NCI-H1048 (cell line): ENCODE measurements around the gene ADAM15.

Source experiments
- DNase-seq: peaks from one replicate; lab custom pipeline; 2025; lab: John Stamatoyannopoulos, UW

The ADAM15 gene

DNA sequence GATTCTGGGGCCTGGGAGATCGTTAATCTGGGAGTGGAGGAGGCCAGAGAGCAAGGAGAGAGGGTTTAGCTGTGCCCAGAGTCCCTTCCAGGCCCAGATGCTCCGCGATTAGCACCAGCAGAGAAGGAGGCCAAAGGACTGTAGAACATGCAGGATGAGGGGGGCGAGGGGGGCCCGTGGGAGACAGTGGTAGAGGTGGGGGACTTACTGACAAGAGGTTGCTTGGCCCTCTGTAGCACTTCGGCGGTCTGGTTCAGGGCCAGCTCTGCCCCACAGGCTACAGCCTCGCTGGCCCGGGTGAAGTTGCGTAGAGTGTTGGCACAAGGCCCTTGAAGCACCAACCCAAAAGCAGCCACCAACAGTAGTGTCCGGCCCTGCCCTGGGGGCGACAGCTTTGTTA, 18.2 kb upstream of the ADAM15 start:
- no peak for DNase-seq

DNA sequence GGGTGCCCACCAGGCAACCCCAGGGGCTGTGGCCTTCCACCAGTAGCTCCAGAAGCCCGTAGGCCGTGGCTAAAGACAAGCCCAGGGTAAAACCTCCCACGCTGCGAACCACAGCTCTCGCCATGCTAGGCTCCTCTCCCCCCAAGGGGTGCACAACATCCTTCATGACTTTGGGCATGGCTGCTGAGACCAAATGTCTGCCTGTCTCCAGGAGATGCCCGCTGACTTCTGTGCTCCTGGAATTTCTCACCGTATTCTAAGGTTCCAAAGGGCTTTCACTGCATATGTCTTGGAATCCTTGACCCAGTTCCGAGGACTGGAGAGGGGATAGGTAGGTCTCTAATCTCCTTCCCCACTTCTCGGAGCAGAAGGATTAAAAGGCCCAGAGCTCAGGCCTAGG, 17.6 kb upstream of the ADAM15 start, which contains the start of the genes DCST1 and DCST2:
Gene DCST1 (plus strand): TSS at position 301 of the 400 bp plus-strand sequence. CDS start 213 bp downstream, outside the sequence.
Gene DCST2 (minus strand): TSS at position 258 of the 400 bp plus-strand sequence. CDS start 80 bp downstream, at position 178.
- DNase-seq, result no peak

DNA sequence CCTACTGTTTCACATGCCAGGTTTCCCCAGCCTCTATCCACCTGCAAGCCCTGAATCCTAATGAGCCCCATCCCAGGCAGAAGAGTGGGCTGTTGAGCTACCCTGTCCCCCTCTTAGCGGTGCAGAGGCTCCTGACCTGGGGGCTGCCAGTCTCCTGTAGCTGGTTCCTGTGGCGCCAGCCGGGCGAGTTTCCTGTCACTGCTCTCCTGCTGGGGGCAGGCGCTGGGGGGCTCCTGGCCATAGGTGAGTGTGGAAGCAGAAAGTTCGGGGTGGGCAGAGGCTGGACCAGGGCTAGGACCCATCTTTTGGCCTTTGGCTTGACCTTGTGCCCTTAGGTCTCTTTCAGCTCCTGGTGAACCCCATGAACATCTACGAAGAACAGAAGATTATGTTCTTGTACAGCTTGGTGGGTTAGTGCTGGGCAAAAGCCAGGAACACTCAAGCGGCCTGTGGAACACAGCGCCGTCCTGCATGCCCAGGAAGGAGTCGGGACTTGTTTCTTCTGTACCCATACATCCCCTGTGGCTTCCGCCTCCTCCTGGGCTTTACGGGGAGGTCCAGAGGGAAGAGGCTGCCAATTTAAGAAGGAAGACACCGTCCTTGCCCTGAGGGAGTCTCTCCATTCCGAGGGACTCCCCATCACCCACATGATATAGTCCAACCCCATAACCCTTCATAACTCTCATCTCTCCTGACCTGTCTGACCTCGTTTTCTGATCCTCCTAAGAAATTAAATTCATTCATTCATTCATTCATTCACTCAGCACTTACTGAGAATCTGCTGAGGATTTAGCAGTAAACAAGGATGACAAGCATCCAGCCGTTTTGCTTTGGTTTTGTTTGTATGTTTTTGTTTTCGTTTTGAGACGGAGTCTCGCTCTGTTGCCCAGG, 16.6 kb upstream of the ADAM15 start:
- no peak for DNase-seq

DNA sequence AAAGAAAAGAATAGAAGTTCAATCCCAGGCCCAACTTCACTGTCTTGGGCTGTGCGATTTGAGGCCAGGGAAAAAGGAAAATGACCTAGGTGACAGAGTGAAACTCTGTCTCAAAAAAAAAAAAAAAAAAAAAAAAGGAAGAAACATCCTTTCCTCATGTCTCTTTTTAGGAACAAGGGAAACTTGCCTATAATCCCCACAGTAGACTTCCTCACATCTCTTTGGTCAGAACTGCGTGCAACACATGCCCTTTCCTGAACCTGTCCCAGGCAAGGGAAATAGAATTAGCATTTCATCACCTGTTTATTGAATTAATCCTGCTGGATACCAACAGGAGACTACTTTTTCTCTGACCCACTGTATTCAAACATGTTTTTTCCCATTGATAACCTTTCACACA, 15.2 kb upstream of the ADAM15 start:
- DNase-seq, result no peak

DNA sequence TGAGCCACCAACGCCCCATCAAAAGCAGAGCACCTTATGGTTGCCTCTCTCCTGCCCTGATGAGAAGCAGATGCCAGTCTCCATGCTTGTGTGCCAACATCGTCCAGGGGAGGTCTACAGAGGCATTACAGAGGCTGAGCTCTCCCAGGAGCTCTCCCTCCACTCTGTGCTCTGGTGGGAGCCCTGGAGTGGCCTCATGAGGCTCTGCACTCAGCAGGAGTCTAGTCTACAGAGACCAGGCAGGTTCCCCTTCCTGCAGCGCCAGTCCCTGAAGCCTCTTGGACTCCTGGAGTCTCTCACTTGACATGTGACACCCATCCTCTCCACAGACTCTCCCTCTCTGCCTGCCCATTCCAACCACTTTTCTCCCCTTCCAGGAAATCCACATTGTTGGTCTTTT, 14.1 kb upstream of the ADAM15 start:
- no peak for DNase-seq

DNA sequence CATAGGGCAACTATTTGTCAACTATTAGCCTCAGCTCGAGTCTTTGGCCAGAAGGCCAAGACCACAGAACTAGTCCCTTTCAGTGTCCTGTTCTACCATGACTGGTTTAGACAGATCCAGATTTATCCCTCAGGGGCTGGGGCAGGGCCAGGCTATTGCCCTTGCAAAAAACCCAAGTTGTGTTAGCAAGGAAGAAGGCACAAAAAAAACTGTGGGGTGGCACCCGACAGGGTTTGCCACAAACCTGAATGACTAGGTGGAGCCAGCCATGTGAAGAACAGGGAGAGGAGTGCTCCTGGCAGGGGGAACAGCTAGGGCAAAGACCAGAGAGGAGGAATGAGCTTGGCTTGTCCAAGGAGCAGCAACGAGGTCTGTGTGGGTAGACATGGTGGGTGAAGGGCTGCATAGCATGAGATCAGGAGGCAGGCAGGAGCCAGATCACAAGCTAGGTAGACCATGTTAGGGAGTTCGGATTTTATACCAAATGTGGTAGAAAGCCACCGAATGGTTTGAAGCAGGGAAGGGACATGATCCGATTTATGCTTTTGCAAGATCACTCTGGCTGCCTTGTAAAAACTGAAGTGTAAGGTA, 13.2 kb upstream of the ADAM15 start:
- no peak for DNase-seq

DNA sequence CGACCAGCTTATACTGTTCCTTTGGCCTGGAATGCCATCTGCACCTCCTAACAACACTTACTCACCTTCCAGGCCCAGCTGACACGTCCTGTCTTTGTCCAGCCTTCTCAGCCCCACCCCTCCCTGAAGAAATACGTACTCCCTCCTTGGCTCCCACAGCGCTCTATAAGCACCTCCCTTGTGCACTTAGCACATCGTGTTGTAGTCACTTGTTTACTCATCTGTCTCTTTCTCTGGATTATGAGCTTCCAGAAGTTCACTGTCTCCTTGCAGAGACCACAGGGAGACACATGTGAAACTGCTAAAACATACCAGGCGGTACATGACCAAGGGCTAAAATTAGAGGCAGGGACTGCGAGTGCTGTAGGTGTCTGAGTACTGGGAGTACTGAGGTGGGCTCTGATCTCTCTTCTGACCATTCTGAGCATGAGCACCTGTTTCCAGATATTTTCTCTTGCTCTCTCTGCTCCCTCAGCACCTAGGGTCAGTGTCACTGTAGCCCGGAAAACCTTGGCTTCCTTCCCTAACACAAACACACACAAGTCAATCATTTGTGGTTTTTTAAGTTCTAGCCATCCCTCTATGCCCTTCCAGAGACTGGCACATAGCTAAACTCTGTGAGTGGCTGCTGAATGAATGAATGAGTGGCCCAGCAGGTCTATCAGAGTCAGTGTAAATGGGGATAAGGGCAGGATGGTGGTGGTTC, 12.4 kb upstream of the ADAM15 start:
- no peak for DNase-seq

DNA sequence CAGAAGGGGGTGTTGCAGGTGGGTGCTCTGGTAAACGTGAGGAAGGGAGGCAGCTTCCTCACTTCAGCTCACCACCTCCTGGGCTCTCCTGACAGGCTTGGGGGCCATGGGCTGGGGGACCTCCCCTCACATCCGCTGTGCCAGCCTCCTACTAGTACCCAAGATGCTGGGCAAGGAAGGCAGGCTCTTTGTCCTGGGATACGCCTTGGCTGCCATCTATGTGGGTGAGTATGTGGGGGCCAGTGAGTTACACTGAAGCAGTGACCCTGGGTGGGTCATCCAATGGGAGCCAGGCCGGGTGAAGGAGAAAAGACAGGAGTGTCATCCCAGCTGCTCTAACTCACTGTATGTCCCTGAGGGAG, 11.8 kb upstream of the ADAM15 start:
- no peak for DNase-seq

DNA sequence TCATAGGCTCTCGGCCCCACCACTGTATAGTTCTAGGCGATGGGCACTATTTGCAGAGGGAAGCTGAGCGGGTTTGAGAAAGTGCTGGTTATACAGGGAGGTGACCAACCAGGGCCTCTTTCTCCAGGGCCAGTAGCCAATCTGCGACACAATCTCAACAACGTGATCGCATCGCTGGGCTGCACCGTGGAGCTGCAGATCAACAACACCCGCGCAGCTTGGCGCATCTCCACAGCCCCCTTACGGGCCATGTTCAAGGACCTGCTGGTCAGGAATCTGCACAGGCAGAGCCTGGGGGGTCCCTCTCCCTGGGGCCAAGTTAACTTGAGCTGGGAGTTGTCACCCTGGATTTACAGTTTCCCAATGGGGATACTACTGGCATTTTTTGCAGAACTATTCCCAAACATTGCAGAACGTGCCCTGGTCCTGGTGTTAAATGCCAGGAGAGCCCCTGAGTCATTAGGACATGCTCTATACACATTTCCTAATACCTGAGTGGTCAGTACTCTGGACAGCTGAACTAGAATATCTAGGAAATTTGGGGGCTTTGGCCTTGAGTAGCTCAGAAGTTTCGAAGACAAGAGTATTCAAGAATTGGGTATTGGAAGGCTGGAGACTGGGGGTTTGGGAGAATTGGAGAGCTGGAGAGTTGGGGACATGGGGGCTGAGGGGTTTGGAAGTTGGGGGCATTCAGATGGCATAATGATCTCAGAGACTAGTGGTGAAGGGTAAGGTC, 10.6 kb upstream of the ADAM15 start:
- DNase-seq, result no peak

DNA sequence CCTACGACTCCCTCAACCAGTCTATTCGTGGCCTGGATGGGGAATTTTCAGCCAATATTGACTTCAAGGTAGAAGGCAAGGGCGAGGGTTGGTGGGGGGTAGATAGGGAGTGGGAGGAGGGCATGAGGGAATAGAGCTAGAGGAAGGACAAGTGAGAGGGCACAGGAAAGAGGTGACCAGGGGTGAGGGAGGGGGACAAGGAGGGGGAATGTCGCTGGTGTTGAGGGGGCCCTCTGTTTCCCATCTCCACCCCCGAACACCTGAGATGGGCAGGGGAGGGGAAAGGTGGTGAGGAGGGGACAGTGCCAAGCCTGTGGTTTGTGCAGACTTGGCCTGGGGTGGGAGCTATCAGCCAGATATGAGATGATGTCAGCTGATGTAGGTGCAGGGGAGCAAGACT, 8.3 kb upstream of the ADAM15 start:
- no peak for DNase-seq

DNA sequence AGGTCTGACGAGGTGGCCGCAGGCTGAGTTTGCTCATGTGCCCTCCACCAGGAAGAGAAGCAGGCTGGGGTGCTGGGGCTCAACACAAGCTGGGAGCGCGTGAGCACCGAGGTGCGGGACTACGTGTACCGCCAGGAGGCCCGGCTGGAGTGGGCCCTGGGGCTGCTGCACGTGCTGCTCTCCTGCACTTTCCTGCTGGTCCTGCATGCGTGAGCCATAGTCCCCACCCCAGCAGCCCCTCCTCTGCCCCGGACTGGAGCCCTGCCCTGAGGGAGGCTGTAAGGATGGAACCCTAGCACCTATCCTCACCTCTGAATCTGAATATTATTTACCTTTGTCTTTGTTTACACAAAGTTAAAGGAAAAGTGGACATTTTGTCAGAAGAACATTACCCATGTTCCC, 7.8 kb upstream of the ADAM15 start:
- no peak for DNase-seq

DNA sequence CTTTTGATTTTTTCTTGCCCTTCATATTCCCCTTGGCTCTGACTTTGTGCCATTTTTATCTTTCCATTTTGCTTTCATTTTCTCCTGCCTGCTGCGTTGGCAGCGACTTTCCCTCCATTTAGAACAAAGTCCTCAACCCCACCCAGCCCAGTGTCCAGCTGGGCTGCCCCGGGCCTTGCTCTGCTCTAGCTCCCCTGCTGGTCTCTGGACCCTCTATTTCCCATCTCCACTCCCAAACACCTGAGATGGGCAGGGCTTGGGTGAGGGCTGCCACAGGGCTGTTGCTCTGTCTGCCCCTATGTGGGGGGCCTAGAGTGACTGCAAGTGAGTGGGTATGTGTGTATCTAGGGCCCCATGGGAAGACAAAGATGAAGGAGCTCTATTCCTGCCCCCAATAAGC, 7.3 kb upstream of the ADAM15 start:
- DNase-seq, result no peak

DNA sequence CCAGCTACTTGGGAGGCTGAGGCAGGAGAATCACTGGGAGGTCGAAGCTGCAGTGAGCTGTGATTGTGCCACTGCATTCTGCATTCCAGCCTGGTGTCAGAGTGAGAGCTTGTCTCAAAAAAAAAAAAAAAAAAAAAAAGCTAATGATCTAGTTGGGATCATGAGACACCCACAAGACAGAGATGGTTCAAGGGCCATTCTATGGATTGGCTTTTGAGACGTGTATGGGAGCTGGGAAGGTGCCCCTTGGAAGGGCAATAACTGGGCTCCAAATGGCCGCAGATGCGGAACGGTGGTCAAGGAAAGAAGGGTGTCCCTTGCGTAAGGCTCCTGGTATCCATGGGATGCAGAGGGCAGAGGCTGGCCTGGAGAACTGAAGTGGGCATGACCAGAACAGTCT, 6.8 kb upstream of the ADAM15 start:
- DNase-seq, result no peak

DNA sequence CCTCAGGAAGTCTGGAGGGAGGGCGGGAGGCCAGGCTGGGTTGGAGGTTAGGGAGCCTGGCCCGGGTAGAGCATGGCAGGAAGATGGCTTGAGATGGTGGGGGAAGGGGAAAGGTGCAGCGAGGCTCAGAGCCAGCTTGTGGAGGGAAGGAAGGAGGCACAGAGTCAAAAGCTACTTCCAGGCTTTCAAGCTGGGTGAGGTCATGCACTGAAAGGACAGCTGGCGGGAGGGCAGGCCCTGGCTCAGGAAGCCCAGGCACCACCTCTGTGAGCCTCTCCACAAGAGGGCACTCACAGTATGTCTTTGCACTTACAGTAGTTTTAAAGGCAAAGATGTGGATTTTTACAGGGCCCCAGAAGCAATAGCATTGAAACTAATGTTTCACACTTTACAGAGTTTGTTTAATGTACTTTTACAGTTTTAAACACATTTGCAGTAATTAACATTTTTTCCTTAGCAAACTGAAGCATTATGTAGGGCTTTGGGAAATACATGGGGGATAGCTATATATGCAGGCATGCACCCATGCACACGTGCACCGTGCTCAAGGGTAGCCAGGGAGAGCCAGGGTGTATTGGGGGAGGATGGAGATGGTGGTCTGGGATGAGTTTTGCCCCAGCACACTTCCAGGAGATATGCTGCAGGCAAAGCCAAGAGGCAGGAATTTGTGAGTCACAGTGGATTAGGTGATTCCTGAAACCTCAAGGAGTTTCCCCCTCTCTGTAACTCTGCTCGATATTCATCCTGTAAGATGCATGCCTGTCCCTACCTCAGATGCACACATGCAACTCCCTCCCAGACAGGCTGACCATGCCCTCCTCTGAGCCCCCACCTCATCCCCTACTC, 6.1 kb upstream of the ADAM15 start:
- DNase-seq, result no peak

DNA sequence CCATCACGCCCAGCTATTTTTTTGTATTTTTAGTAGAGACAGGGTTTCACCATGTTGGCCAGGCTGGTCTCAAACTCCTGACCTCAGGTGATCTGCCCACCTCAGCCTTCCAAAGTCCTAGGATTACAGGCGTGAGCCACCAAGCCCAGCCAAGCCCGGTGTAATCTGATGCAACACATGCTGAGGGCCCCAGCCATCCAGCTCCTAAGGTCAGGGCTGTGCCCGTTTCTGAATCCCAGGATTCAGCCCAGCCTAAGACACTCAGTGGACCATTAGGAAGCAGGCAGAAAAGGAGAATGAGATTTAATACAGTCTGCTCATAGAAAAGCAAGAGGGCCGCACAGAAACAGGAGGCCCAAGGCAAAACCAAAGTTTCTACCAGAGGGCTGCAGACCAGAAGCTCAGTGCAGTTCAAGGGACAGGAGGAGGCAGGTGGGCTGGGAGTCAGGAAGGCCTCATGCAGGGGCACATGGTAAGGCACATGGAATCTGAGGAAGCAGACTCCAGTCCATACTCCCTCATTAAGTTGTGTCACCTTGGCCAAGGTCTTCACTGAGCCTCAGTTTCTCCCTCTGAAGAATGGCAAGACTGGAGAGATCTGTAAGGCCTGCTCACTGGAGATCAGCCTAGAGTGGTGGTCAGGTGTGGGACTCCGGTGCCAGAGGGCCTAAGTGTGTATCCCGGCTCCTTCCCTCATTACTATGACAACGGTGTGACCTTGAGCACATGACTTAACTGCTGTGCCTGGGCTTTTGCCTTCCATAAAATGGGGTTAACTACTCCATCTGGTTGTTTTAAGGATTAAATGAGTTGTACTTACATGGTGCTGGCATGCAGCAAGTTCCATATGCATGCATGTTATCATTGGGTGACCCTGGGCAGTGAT, 2.4 kb upstream of the ADAM15 start:
- no peak for DNase-seq

DNA sequence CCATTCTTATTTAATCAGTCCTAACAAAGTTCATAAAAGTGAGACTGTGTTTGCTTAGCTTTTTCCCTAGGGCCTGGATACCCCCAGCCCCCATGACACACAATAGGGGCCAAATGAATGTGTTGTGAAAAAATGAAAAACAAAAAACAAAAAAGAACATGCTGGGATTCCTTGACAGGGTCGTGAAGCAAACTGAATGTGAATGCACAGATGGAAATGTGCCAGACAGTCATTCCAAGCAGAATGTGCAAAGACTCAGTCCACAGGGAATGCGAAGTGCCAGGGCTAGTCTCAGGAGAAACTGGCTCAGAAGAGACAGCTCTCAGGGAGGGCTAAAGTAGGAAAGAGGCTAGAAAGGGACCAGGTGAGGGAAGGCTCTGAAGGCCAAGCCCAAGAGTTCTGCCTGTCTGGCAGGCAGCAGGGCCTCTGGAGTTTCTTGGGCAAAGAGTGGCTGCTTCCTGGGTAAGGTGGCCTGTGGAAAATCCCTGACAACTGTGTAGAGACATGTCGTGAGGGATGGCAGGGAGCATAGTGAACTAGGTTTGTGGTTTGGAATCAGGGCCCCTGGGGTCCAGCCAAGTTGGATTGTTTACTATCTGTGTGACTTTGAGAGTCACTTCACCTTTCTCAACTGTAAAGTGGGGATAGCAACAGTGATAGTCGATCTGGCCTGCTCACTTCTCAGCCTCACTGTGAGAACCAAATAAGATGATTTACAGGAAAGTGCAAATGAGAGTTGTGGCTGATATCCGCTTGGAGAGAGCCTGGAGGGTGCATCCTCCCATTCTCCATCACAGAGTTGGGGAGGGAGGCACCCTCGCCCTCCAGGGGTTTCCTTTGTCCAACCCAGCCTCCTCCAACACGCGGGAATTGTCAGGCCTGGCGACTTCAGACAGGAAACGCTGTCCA, 1.2 kb upstream of the ADAM15 start:
- no peak for DNase-seq

DNA sequence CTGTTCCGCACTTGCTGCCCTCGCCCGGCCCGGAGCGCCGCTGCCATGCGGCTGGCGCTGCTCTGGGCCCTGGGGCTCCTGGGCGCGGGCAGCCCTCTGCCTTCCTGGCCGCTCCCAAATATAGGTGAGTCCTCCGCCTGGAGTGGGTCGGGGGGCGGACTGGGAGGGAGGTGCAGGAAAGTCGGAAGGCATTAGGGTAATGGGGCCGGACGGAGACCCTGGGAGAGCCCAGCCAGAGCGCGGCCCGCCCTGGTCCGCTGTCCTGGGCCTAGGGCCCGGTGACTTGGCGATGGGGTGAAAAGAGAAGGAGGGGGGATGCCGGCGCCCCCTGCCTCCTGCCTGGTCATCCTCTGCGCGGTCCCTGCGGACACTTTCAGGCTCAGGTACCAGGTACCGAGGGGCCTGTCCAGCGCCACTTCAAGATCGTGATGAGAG, 243 bp downstream of the ADAM15 start:
- DNase-seq, result no peak

DNA sequence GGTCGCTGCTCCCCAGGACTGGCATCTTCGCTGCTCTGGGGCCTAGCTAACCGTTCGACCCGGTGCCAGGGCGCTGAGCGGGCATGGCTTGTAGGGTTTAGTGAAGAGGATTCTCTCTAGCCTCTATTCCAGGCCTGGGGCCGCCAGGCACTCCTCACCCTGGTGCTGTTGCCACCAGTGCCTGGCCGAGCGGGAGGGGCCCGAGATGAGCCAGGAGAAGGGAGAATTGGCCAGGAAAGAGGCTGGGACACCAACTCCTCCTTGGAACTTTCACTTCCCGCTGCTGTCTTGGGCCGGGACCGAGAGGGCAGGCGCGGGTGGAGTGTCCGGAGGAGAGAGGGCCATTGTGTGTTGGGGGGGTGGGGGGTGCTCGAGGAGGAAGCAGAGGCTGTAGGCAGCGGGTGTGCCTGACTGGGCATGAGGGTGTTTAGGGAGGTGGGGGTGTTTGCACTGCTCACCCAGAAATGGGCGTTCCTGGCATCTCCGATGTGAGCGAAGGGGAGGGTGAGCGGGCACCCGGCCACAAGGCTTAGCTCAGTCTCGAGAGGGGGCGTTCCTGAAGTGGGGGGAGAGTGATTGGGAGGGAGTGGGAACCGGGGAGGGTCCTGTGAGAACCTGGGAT, 772 bp downstream of the ADAM15 start:
- no peak for DNase-seq
